ENCODE data around the gene PRUNE2.

DNA sequence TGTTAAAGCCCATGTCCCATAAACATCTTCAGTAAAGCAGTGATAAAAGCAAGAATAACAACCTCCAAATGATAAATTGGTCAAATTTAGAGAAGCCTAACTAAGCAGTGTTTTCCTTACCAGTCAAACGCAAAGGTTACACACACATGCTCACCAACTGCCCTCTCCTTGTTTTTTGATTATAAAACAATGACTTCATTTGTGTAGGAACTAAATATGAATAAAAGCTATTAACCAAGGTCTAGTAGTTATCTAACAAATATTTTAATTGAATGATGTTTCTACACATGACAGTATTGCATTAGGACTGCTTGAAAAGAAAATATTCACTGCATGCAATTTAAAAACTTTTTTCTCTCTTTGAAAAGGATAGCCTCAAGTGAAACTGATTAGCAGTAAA is 105.0 kb downstream of the PRUNE2 start:
- TF ChIP-seq, protein P1, sequence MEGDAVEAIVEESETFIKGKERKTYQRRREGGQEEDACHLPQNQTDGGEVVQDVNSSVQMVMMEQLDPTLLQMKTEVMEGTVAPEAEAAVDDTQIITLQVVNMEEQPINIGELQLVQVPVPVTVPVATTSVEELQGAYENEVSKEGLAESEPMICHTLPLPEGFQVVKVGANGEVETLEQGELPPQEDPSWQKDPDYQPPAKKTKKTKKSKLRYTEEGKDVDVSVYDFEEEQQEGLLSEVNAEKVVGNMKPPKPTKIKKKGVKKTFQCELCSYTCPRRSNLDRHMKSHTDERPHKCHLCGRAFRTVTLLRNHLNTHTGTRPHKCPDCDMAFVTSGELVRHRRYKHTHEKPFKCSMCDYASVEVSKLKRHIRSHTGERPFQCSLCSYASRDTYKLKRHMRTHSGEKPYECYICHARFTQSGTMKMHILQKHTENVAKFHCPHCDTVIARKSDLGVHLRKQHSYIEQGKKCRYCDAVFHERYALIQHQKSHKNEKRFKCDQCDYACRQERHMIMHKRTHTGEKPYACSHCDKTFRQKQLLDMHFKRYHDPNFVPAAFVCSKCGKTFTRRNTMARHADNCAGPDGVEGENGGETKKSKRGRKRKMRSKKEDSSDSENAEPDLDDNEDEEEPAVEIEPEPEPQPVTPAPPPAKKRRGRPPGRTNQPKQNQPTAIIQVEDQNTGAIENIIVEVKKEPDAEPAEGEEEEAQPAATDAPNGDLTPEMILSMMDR (IDR thresholded peaks at IDR 0.05), result no peak
- TF ChIP-seq POLR2A (IDR thresholded peaks at IDR 0.05), result no peak

Measured in adrenal gland (tissue), 5 donors.